CMK (cell line): Measurements from ENCODE around the gene PTGDR.

Experiments
- DNase-seq: peaks from one replicate; pipeline ENCODE4 v3.0.0-alpha.2; 2010; ENCODE audit warnings: low read depth

Gene PTGDR

DNA sequence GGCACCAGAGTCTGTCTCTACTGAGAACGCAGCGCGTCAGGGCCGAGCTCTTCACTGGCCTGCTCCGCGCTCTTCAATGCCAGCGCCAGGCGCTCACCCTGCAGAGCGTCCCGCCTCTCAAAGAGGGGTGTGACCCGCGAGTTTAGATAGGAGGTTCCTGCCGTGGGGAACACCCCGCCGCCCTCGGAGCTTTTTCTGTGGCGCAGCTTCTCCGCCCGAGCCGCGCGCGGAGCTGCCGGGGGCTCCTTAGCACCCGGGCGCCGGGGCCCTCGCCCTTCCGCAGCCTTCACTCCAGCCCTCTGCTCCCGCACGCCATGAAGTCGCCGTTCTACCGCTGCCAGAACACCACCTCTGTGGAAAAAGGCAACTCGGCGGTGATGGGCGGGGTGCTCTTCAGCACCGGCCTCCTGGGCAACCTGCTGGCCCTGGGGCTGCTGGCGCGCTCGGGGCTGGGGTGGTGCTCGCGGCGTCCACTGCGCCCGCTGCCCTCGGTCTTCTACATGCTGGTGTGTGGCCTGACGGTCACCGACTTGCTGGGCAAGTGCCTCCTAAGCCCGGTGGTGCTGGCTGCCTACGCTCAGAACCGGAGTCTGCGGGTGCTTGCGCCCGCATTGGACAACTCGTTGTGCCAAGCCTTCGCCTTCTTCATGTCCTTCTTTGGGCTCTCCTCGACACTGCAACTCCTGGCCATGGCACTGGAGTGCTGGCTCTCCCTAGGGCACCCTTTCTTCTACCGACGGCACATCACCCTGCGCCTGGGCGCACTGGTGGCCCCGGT, at the start of gene PTGDR:
Gene PTGDR, plus strand, starts transcription at position 198 of the 778 bp plus-strand sequence. Its CDS starts 117 bp downstream, at position 315.
- no peak for DNase-seq

DNA sequence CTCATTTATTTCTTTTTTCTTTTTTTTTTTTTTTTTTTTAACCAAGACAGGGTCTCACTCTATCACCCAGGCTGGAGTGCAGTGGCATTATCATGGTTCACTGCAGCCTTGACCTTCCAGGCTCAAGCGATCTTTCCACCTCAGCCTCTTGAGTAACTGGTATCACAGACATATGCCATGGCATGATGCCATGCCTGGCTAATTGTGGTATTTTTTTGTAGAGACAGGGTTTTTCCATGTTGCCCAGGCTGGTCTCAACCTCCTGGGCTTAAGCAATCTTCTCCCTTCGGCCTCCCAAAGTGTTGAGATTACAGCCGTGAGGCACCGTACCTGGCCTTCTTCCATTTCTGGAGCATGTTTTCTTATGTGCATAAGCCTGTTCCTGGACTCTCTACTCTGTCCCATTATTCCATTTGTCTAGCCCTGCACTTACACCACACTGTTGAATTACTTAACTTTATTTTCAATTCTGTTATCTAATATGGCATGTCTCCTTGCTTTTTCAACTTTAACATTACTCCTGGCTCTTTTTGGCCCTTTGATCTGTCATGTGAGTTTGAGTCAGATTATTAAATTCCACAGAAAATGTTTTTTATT, 47.9 kb upstream of the PTGDR start:
- no peak for DNase-seq

DNA sequence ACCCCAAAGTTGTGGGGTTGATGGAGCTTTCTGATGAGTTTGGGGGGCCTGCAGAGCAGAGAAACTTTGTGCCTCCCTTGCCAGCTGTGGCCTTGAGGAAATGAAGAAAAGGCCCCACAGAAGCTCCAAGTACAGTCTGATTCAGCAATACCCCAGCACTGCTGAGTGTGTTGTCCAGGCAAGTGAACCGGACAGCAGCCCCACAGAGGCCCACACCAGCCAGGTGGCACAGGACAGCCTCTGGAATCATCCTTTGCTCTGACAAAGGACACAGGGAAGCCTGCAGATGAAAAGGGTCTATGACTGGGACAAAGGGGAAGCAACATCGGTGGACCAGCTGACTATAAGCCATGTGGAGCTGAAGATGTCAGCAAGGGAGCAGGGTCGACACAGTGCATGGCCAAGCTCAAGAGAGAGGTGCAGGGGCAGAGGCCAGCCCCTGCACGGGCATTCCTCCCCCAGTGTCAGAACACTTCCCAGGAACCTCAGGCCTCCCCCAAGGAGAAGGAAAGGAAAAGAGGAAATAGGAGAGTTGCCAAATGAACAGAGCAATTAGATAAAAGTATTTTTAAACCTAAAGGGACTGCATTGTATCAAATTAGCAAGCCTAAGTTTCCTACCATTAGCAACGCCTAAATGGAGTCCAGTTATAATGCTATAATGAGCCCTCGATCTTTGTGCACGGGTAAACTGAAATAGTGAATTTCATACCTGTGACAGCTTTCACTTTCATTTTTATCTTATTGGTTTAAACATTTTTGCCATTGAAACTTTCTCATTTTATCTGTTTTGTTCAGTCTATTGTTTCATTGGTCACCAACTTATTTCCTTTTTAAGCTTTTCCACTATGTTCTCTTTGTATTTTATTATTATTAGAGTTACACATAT, 46.3 kb upstream of the PTGDR start:
- no peak for DNase-seq

- no peak for DNase-seq
Measured at GRCh38 chr14:52222901-52223300, 44.6 kb upstream of the PTGDR start.

GRCh38 chr14:52227619-52228222, 39.8 kb upstream of the PTGDR start:
- DNase-seq: no peak

DNA sequence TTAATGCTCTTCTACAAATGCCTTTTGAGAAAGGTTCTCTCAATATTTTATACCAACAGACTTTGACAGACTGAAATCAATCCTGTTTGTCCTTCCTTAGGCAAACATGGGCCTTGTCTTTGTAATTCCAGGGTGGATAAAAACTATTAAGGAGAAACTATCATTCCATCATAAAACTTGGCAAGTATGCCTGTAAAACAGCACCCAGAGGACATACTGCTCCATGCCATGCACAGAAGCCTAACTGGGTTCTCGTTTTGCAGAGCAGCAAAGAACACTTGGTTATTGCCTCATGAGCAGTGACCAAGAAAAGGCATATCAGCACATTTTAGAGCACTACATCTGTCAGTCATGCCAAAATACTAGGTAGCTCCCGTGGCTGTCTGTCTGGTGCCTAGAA, 33.8 kb upstream of the PTGDR start:
- no peak for DNase-seq

- no peak for DNase-seq
Measured at GRCh38 chr14:52235434-52235833, 32.1 kb upstream of the PTGDR start.

DNA sequence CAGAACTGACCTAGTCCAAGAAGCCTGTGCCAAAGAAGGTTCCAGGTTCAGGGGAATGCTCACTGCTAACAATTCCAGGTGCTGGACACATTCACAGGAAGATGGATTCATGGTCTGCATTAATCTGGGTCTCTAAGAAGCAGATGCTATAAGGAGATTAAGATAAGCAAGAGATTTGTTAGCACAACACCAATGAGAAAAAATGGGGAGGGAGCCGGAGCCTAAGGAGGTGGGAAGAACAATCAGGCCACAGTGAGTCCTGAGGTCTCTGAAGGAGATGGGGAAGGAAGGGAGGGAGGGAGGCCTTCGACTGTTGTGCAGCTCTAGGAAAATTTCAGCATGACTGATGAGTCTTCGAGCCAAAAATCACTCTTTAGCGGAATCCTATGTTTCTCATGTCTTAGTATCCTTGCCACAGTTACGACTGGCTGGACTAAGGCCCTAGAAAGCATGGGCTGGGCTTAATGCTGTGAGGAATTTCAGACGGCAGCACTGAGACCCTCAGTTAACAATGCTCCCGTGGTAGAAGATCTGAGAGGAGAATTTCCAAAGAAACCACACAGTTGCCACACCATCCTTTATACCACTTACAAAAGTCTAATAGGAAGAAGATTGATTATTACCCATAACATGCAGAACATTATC, 31.5 kb upstream of the PTGDR start:
- DNase-seq: no peak

- no peak for DNase-seq
Measured at GRCh38 chr14:52238682-52239081, 28.8 kb upstream of the PTGDR start.

GRCh38 chr14:52240623-52241022, 26.9 kb upstream of the PTGDR start:
- DNase-seq: no peak

DNA sequence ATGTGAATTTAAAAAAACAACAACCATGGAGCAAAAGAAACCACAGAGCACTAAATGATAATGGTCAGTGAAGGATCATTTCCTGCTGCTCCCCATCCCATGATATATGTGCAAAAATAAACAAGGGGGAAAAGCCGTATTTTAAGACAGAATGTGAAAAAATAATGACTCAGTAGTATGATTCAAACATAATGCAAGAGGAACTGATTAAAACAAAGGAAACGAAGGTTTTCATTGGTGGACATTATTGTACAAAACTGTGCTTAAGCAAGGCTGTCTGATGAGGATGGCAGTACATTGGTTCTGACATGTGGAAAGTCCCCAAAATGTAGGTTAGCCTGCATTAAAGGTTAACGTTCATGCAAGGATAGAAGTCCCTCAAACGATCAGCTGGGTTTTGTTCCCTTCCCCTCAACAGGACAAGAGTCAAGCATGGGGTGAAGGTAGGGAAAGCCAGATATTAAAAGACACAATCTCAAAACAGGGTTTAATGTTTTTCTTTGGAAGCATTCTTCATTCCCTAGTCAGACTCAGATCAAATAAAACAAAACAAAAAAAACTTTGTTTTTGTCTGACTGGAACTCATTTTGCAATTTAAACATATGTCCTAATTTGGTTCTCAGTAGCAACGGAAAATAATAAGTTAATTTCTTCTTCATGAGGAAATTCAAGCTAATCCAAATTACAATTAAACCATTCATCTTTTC, 26.3 kb upstream of the PTGDR start:
- no peak for DNase-seq

GRCh38 chr14:52244328-52244727, 23.2 kb upstream of the PTGDR start:
- DNase-seq: no peak

GRCh38 chr14:52244997-52245396, 22.5 kb upstream of the PTGDR start:
- DNase-seq: no peak

GRCh38 chr14:52248057-52248456, 19.4 kb upstream of the PTGDR start:
- no peak for DNase-seq

DNA sequence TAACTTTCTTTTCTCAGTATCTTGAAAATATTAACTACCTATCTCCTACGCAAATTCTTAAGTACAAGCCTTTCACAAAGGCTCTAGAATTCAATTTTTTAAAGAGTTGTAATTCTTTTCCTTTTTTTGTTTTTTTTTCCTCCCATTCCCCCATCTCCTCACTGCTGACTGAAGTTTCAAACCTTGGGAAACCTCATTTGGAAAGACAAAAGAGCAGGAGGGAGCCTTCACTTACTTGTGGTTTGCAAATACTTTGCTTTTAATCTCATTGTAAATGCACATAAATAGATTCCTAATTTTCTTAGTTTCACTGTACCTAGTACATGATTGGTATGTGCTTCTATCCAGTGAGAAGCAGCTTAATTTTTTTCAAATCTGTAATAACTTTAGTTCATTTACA, 15.8 kb upstream of the PTGDR start:
- DNase-seq: no peak

- DNase-seq: no peak
Measured at GRCh38 chr14:52253503-52253902, 14.0 kb upstream of the PTGDR start.

DNA sequence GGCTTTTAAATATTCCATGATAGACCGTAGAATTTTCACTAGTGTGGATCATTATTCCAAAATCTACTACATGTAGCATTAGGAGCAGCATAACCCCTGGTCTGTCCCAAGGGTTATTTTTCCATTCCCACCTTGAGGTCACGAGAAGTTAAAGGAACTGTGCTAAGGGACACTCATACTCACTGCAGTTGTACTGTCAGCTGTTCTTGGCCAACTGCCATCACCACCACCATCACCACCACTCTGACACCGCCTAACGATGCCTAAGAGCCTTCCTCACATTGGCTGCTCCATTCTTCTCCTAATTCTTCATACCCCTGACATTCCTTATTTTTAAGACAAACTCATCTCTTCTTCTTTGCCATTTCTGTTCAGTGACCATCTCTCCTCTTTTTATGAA, 13.4 kb upstream of the PTGDR start:
- DNase-seq: no peak

- DNase-seq: no peak
Measured at GRCh38 chr14:52258783-52259182, 8.7 kb upstream of the PTGDR start.

DNA sequence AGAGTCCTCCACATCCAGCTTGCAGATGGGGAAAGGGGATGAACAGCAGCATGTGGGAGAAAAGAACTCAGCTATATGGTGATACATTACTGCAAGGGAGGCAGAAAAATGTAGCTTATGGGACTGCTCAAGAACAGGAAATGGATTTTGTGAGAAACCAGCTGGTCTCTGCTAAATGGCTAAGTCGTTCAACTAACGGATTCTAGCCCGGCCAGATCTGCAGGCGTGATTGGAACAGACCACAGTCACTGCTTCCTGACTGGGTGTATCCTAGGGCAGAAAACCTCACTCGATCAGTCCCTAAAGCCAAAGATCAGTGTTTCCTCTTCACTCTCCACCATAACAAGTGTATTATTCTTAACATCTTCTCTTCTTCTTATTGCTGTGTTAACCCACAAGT, 8.1 kb upstream of the PTGDR start:
- DNase-seq: no peak

- no peak for DNase-seq
Measured at GRCh38 chr14:52262600-52262999, 4.9 kb upstream of the PTGDR start.

DNA sequence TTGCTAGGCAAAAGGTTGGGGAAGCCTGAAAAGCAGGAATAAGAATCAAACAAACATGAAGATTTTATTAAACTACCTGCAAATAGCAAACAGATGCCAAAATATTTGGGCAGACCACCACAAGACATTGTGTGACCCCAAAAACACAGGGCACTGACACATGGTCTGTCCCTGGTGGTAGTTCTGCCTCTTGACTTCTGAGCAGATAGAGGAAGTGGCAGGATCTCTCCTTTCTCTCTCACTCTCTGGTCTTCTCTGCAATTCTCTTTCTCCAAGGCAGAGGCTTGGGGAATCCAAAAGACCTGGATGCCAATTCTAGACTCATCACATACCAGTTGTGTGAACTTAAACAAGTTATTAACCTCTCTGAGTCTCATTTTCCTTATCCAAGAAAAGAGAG, 4.3 kb upstream of the PTGDR start:
- no peak for DNase-seq
